ENCODE measurements around the gene FOXD4L5.
"Not testable (repeated sequence)": the region's sequence is repeated elsewhere in the genome, so short reads cannot be mapped to it uniquely, and the experiment has no call there.

FOXD4L5 gene

GRCh38 chr9:65285109-65285508 lies at the start of gene FOXD4L5:
Gene FOXD4L5 (minus strand): TSS chr9:65285209. CDS start chr9:65284377, 832 bp downstream.
- not testable (repeated sequence) for DNase-seq (ENCODE audit: low read depth in 3 of 3)

- DNase-seq (ENCODE audit: low read depth in 3 of 3): not testable (repeated sequence)
Measured at GRCh38 chr9:65283943-65284342, 1.1 kb downstream of the FOXD4L5 start.

- not testable (repeated sequence) for DNase-seq (ENCODE audit: low read depth in 3 of 3)
Measured at GRCh38 chr9:65282976-65283375, 2.0 kb downstream of the FOXD4L5 start.
